ENCODE measurements around the gene TNFRSF9. TPM values are rescaled to one million over a fixed set of nuclear protein-coding genes. Genes with fewer than 3 reads are reported as not detected.
"Not testable (repeated sequence)": the region's sequence is repeated elsewhere in the genome, so short reads cannot be mapped to it uniquely, and the experiment has no call there.

TNFRSF9 gene
- total and polyA plus RNA-seq, 2 experiments from 2014 or later: not detected

DNA sequence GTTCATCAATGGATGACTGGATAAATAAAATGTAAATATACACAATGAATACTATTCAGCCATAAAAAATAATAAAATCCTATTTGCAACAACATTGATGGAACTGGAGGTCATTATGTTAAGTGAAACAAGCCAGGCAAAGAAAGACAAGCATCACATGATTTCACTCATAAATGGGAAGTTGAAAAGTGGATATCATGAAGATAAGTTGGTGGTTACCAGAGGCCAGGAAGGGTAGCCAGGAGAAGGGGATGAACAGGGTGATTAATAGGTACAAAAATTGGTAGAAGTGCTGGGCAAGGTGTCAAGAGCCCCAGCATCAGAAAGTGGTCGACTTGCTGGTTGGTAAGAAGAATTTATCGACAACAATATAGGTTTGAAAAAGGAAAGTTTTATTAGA lies 19.5 kb upstream of the TNFRSF9 start:
- Histone ChIP-seq H3K4me1 (ENCODE audit: insufficient read depth) (peaks cover 16% of the 10 kb centered on the region), H3K36me3 (ENCODE audit: low read depth) (peaks cover 11% of the 10 kb centered on the region), H4K20me1 (ENCODE audit: insufficient read depth) (no peaks in the 10 kb centered on the region), H3K9me2 (ENCODE audit: insufficient read depth) (no peaks in the 10 kb centered on the region), H3K79me2 (ENCODE audit: insufficient read depth) (peaks cover 35% of the 10 kb centered on the region), H3K4me2 (ENCODE audit: unreplicated experiment) (peak overlapping the region; percentile 88), H3K4me3 (peak overlapping the region; percentile 97; the same call in 1 of the 2 replicates), H2AFZ (no peak overlapping the region), H3K27ac (no peak overlapping the region), H3K9me3 (ENCODE audit: low read depth) (no peaks in the 10 kb centered on the region), H3K9ac (peak overlapping the region; percentile 97), H3K27me3 (replicated peaks; ENCODE audit: insufficient read depth) (no peaks in the 10 kb centered on the region), H3F3A (ENCODE audit: insufficient read depth) (peaks cover 14% of the 10 kb centered on the region)
- TF ChIP-seq EZH2phosphoT487 (IDR thresholded peaks at IDR 0.05; ENCODE audit: insufficient read depth, low read depth) (no peak), EZH2 (IDR thresholded peaks at IDR 0.05; ENCODE audit: insufficient read depth, poor library complexity, severe bottlenecking) (no peak)
- in situ Hi-C loops (cut with MboI): no loop called here
- WGBS, 2 experiments (ENCODE audit: low coverage in 1 of 2, low lambda C conversion rate in 2 of 2, missing lambda C conversion rate in 2 of 2): 96 to 100% methylated on average over 2 of the region's 2 CpGs
- no peak for DNase-seq

DNA sequence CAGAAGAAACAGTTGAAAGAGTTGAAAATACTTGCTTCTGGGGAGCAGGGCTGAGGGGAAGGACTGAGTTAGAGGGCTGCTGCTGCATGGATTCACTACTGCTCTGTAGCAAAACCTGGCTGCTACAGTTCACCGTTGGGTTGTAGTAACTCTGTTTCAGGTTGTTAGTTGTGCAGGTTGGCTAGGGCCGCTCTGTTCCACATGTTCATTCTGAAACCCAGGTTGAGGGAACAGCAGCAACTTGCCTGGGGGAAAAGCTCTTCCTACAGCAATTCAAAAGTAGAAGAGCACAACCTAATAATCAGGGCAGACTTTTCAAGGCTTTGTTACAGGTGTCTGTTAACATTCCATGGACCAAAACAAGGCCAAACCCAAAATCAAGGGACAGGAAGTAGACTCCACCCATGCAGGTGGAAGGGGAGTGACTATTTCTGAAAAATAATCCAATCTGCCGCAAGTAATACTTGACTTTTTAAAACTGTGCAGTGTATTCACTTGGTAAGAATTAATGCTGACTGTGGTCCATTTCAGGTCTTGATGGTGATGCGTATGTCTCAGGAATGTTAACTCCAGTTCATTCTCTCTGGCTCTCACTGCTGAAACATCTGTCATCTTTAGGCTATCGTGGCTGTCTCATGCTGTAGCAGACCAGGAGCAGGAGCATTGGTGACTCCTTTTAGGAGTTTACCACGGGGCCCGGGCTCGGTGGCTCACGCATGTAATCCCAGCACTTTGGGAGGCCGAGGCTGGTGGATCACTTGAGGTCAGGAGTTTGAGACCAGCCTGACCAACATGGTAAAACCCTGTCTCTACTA lies 15.8 kb upstream of the TNFRSF9 start:
- Histone ChIP-seq H3K4me2 (ENCODE audit: unreplicated experiment) (no peak overlapping the region), H3F3A (ENCODE audit: insufficient read depth) (peaks cover 14% of the 10 kb centered on the region), H3K9ac (no peak overlapping the region), H3K79me2 (ENCODE audit: insufficient read depth) (no peaks in the 10 kb centered on the region), H3K9me3 (ENCODE audit: low read depth) (no peaks in the 10 kb centered on the region), H3K4me1 (ENCODE audit: insufficient read depth) (peaks cover 12% of the 10 kb centered on the region; the same call in 1 of the 2 replicates), H3K9me2 (ENCODE audit: insufficient read depth) (no peaks in the 10 kb centered on the region), H4K20me1 (ENCODE audit: insufficient read depth) (no peaks in the 10 kb centered on the region), H3K4me3 (no peak overlapping the region), H3K36me3 (ENCODE audit: low read depth) (no peaks in the 10 kb centered on the region), H2AFZ (no peak overlapping the region), H3K27ac (peak overlapping the region; percentile 25; the same call in 1 of the 2 replicates), H3K27me3 (replicated peaks; ENCODE audit: insufficient read depth) (no peaks in the 10 kb centered on the region)
- in situ Hi-C loops (cut with MboI): no loop called here
- WGBS, 2 experiments (ENCODE audit: low coverage in 1 of 2, low lambda C conversion rate in 2 of 2, missing lambda C conversion rate in 2 of 2): 71 to 80% methylated on average over 10 of the region's 10 CpGs
- TF ChIP-seq EZH2phosphoT487 (IDR thresholded peaks at IDR 0.05; ENCODE audit: insufficient read depth, low read depth): no peak
- no peak for TF ChIP-seq EZH2 (IDR thresholded peaks at IDR 0.05; ENCODE audit: insufficient read depth, poor library complexity, severe bottlenecking)
- DNase-seq: peak; percentile 83

DNA sequence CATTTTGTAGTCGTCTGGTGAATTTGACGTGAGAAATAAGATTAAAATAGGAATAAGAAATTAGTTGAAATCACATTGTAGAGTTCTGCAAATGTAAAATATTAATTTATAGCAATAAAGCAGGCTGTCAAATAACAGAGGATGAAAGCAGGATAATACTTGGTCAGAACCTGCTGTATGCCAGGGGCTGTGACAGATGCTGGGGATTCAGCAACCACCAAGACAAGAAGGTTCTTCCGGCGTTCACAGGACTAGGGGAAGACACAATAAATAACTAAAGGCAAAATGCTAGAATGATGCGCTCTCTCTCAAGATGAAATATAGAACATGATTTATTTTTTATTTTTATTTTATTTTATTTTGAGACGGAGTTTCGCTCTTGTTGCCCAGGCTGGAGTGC lies 14.0 kb upstream of the TNFRSF9 start:
- Histone ChIP-seq H3K4me1 (ENCODE audit: insufficient read depth) (0 out of 2 replicates have a peak, but pooled peaks cover 6% of the 10 kb centered on the region), H3K36me3 (ENCODE audit: low read depth) (no peaks in the 10 kb centered on the region), H3K4me3 (peak overlapping the region; percentile 74), H3K79me2 (ENCODE audit: insufficient read depth) (no peaks in the 10 kb centered on the region), H4K20me1 (ENCODE audit: insufficient read depth) (no peaks in the 10 kb centered on the region), H3F3A (ENCODE audit: insufficient read depth) (peaks cover 17% of the 10 kb centered on the region), H2AFZ (peak overlapping the region; percentile 96), H3K9me3 (ENCODE audit: low read depth) (no peaks in the 10 kb centered on the region), H3K9ac (peak overlapping the region; percentile 67), H3K4me2 (ENCODE audit: unreplicated experiment) (peak overlapping the region; percentile 84), H3K9me2 (ENCODE audit: insufficient read depth) (no peaks in the 10 kb centered on the region), H3K27me3 (replicated peaks; ENCODE audit: insufficient read depth) (no peaks in the 10 kb centered on the region), H3K27ac (no peak overlapping the region)
- WGBS, 2 experiments (ENCODE audit: low coverage in 1 of 2, low lambda C conversion rate in 2 of 2, missing lambda C conversion rate in 2 of 2): 66 to 71% methylated on average over 7 of the region's 7 CpGs
- no peak for DNase-seq
- in situ Hi-C loops (cut with MboI): no loop called here
- no peak for TF ChIP-seq EZH2phosphoT487 (IDR thresholded peaks at IDR 0.05; ENCODE audit: insufficient read depth, low read depth)
- no peak for TF ChIP-seq EZH2 (IDR thresholded peaks at IDR 0.05; ENCODE audit: insufficient read depth, poor library complexity, severe bottlenecking)

DNA sequence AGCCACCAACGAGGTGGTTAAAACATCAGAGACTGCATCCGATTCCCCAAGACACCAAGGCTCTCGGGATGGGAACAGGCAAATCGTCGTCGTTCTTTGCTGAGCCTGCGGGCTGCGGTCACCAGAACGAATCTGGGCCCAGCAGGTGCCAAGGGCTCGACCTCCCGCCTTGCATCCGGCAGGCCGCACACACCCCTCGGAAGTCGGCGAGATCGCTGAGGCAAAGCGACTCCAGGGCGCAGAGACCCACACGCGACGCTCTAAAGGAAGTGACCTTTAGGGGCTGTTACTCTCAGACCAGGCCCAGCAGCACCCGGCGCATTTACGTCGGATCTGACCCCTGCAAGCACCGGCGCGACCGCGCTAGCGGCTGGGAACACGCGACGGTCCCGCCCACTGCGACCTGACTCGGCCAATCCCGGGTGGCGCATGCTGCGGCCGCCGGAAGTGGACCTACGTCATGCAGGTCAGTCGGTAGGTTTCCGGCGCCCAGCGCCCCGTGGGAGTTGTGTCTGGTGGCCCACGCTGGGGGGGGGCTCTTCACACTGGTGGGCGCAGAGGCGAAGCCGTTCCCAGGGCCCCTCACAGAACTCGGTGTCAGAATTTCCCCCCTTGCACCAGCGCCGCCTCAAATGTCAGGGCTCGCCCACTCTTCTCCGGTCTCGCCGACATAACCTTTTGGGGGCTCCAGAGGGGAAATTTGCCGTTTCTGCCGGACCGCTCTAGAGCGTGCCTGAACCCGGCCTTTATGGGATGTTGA lies 13.4 kb upstream of the TNFRSF9 start:
- no peaks in the 10 kb centered on the region for H3K27me3 ChIP-seq (replicated peaks; ENCODE audit: insufficient read depth)
- DNase-seq: peak; percentile 89

DNA sequence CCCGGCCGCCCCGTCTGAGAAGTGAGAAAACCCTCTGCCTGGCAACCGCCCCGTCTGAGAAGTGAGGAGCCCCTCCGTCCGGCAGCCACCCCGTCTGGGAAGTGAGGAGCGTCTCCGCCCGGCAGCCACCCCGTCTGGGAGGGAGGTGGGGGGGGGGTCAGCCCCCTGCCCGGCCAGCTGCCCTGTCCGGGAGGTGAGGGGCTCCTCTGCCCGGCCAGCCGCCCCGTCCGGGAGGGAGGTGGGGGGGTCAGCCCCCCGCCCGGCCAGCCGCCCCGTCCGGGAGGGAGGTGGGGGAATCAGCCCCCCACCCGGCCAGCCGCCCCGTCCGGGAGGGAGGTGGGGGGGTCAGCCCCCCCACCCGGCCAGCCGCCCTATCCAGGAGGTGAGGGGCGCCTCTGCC lies 12.2 kb upstream of the TNFRSF9 start:
- H3K27ac ChIP-seq; H3K4me2 ChIP-seq (ENCODE audit: unreplicated experiment); H3K27me3 ChIP-seq (replicated peaks; ENCODE audit: insufficient read depth); H3K9ac ChIP-seq; in situ Hi-C loops (cut with MboI); H3K9me2 ChIP-seq (ENCODE audit: insufficient read depth); H3K4me3 ChIP-seq; H3K36me3 ChIP-seq (ENCODE audit: low read depth); H3K9me3 ChIP-seq (ENCODE audit: low read depth); DNase-seq; H3K79me2 ChIP-seq (ENCODE audit: insufficient read depth); H2AFZ ChIP-seq; H4K20me1 ChIP-seq (ENCODE audit: insufficient read depth): not testable (repeated sequence)
- WGBS, 2 experiments (ENCODE audit: low coverage in 1 of 2, low lambda C conversion rate in 2 of 2, missing lambda C conversion rate in 2 of 2): 80% methylated on average over 5 of the region's 30 CpGs; no CpG with 5 or more reads in 1 of the 2 experiments
- H3F3A ChIP-seq (ENCODE audit: insufficient read depth): peaks cover 31% of the 10 kb centered on the region
- peaks cover 16% of the 10 kb centered on the region for H3K4me1 ChIP-seq (ENCODE audit: insufficient read depth)

More for the DNA sequence above, 13.4 kb upstream of the TNFRSF9 start:
- peaks cover 24% of the 10 kb centered on the region for H3F3A ChIP-seq (ENCODE audit: insufficient read depth)
- H3K9me2 ChIP-seq (ENCODE audit: insufficient read depth): no peaks in the 10 kb centered on the region
- H2AFZ ChIP-seq: peak overlapping the region; percentile 96
- H3K9me3 ChIP-seq (ENCODE audit: low read depth): no peaks in the 10 kb centered on the region
- TF ChIP-seq EZH2phosphoT487 (IDR thresholded peaks at IDR 0.05; ENCODE audit: insufficient read depth, low read depth) (no peak), EZH2 (IDR thresholded peaks at IDR 0.05; ENCODE audit: insufficient read depth, poor library complexity, severe bottlenecking) (no peak)
- peaks cover 10% of the 10 kb centered on the region for H3K4me1 ChIP-seq (ENCODE audit: insufficient read depth)
- in situ Hi-C loops (cut with MboI): no loop called here
- peak overlapping the region; percentile 74 for H3K4me3 ChIP-seq
- H3K4me2 ChIP-seq (ENCODE audit: unreplicated experiment): peak overlapping the region; percentile 84
- H3K36me3 ChIP-seq (ENCODE audit: low read depth): no peaks in the 10 kb centered on the region
- H4K20me1 ChIP-seq (ENCODE audit: insufficient read depth): no peaks in the 10 kb centered on the region
- no peak overlapping the region for H3K27ac ChIP-seq
- WGBS, 2 experiments (ENCODE audit: low coverage in 1 of 2, low lambda C conversion rate in 2 of 2, missing lambda C conversion rate in 2 of 2): 3 to 5% methylated on average over 63 to 64 of the region's 65 CpGs
- H3K79me2 ChIP-seq (ENCODE audit: insufficient read depth): no peaks in the 10 kb centered on the region
- peak overlapping the region; percentile 67 for H3K9ac ChIP-seq
